NCI-H345 treated with DMSO at 0.1 percent for 48 hours (cell line): Measurements from ENCODE around the gene CLK2.
"Not testable (repeated sequence)": the region's sequence is repeated elsewhere in the genome, so short reads cannot be mapped to it uniquely, and the experiment has no call there.

Experiments used
- DNase-seq: peaks from one replicate; lab custom pipeline; 2025; ENCODE audit not compliant: unreplicated experiment; lab: John Stamatoyannopoulos, UW

The CLK2 gene

GRCh38 chr1:155214702-155215101, 58.6 kb downstream of the CLK2 start:
- not testable (repeated sequence) for DNase-seq
